HG03460 (cell line): Measurements from ENCODE around the gene ITGA11.

ENCODE experiments used
- ATAC-seq: cut with Tn5 transposase; IDR thresholded peaks from one replicate; pipeline ENCODE4 v1.9.1; 2021; ENCODE audit not compliant: unreplicated experiment

ITGA11 gene, protein sequence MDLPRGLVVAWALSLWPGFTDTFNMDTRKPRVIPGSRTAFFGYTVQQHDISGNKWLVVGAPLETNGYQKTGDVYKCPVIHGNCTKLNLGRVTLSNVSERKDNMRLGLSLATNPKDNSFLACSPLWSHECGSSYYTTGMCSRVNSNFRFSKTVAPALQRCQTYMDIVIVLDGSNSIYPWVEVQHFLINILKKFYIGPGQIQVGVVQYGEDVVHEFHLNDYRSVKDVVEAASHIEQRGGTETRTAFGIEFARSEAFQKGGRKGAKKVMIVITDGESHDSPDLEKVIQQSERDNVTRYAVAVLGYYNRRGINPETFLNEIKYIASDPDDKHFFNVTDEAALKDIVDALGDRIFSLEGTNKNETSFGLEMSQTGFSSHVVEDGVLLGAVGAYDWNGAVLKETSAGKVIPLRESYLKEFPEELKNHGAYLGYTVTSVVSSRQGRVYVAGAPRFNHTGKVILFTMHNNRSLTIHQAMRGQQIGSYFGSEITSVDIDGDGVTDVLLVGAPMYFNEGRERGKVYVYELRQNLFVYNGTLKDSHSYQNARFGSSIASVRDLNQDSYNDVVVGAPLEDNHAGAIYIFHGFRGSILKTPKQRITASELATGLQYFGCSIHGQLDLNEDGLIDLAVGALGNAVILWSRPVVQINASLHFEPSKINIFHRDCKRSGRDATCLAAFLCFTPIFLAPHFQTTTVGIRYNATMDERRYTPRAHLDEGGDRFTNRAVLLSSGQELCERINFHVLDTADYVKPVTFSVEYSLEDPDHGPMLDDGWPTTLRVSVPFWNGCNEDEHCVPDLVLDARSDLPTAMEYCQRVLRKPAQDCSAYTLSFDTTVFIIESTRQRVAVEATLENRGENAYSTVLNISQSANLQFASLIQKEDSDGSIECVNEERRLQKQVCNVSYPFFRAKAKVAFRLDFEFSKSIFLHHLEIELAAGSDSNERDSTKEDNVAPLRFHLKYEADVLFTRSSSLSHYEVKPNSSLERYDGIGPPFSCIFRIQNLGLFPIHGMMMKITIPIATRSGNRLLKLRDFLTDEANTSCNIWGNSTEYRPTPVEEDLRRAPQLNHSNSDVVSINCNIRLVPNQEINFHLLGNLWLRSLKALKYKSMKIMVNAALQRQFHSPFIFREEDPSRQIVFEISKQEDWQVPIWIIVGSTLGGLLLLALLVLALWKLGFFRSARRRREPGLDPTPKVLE

GRCh38 chr15:68431792-68432401 lies at the start of gene ITGA11:
Gene ITGA11, minus strand, starts transcription at chr15:68432163. Its CDS starts 97 bp downstream, at chr15:68432066.
- no peak for ATAC-seq

GRCh38 chr15:68481321-68481720 lies 49.4 kb upstream of the ITGA11 start:
- no peak for ATAC-seq

DNA sequence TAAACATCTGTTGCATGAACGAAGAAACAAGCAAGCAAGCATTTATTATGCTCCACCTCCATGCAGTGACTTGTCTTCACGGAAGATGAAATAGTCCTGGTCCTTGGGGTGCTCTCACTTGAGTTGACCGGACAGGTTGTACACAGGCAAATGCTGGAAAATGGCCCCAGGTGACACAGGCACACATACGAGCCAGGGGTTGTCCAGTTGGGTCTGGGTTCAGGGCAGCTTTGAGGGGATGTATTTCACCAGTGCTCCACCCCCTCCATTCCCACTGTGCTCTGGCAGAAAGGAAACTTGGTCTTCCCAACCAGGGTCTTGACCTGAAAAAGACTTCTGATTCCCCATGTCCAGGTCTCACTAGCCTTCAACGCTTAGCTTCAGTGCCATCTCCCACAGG lies 48.3 kb upstream of the ITGA11 start:
- no peak for ATAC-seq

DNA sequence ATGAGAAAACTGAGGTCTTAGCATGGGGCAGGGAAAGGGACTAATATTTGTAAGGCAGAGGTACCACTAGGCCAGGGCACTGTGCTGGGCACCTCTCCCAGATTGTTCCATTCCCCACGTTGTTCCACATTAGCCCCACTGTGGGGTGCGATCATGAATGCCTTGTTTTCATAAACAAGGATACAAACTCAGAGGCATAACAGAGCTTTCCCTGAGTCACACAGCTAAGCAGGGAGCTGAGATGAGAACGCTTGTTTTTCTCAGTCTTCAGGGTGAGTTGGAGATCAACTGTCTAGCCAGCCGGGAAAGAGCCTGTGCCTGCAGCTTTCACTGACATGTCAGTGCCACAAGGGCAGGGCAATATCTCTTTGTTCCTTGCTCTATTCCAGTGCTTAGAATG lies 47.9 kb upstream of the ITGA11 start:
- ATAC-seq: no peak

- ATAC-seq: no peak
Measured at GRCh38 chr15:68479406-68479805, 47.4 kb upstream of the ITGA11 start.

GRCh38 chr15:68478853-68479252 lies 46.9 kb upstream of the ITGA11 start:
- no peak for ATAC-seq

DNA sequence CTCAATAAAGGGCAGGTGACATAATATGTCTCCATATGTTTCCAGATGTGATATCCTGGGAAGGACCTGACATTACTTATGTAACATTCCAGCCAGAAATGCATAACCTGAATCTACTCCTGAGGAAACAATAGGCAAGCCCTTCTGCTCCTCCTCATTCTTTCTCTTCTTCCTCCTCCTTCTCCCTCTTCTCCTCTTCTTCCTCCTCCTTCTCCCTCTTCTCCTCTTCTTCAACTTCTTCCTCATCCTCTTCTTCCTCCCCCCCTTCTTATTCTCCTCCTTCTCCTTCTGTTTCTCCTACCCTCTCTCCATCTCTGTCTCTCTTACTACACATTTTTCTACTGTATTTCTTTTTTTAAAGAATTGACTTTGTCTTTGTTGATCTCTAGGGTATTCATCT lies 43.5 kb upstream of the ITGA11 start:
- no peak for ATAC-seq

DNA sequence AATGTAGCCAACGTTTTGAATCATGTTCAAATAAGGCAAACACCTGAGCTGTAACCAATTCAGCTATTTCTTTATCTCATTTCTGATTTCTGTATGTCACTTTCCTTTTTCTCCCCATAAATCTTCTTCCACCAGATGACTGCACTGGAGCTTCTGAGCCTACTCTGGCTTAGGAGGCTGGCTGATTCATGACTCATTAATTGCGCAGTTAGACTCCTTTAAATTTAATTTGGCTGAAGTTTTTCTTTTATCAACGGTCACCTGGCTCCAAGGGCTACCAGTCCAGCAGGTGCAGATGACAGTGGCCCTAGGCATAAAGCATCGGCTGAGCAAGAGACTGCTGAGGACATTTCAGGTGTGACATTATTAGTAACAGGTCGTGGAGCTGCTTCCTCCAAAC lies 39.6 kb upstream of the ITGA11 start:
- ATAC-seq: no peak

- no peak for ATAC-seq
Measured at GRCh38 chr15:68470976-68471375, 39.0 kb upstream of the ITGA11 start.

GRCh38 chr15:68470049-68470742 lies 38.2 kb upstream of the ITGA11 start:
- no peak for ATAC-seq

DNA sequence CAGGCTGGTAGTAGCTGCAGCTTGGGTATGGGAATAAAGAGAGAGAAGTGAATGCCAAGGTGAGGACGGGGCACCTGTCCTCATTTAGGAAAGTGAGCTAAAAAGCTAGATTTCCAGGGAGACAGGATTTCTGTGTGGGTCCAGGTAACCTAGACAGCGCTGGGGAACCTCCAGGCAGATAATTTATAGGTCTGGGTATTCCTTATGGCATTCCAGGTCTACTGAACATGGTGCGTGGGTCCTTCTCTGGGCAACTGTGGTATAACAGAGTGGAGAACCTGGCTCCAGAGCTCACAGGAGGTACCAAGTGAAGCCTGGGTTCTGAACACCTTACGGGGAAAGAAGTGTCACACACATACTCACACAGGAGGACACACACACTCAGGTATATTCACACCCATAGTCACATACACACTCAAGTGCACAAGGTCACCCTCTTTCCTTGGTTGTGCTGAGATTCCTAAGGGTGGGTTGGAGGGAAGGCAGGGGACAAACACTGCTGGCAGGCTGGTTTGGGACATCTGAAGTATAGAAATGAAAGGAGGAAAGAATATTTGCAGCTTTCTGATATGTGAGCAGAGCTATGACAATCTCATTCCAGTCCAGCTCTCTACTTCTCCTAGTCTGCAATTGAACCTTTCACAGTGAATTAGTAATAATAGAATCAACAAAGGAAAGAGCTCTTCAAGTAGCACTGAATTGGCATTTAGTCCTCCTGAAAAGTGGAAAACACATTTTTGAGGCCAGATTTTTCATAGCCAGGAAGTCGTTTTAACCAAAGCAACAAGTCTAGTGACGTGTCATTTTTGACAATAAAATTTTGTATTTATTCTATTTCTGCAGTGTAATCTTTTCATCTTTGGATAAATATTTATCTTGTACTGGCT lies 37.4 kb upstream of the ITGA11 start:
- no peak for ATAC-seq

GRCh38 chr15:68466876-68467275 lies 34.9 kb upstream of the ITGA11 start:
- ATAC-seq: no peak

- ATAC-seq: no peak
Measured at GRCh38 chr15:68465861-68466560, 34.0 kb upstream of the ITGA11 start.

DNA sequence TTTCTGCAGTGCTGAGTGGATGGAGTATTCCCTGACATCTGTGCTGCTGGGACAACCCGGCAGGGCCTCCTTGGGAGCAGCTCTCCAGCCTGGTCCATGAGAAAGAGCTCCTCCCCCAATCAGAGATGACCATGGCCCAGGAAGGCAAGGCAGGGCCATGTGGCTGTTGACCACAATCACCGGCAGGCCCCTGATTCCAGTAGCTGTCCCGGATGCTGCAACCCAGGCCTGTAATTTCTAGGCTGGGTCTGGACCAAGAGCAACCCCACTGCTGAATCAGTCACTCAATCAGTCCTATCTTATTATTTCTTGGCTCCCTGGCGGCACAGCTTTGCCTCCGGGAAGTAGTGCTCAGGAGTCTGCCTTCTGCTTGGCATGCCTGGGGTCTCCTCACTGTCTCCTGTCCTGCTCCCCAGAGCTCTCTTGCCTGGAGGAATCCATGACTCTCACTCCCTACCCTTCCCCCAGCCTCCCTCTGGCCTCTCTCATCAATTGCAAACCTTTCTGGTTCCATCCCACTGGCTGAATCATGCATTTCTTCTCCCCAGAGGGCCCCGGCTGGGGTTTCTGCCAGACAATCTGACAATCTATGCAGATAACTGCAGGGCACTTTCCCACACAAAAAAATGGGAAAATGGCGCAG lies 32.6 kb upstream of the ITGA11 start:
- no peak for ATAC-seq

DNA sequence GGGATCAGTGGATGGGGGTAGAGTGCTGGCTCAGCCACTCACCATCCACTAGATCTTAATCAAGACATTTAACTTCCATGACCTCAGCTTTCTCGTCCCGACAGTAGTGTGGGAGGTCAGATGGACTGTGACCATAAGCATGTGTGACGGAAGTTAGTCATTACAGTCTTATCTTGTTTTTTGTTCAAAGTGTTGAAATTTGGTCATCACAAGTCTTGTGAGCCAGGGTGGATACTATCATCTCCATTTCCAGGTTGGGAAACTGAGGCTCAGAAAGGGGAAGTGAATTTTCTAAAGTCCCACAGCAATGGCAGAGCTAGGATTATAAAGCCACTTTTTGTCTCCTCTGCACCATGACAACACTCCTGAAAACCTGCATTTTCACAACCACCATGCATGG lies 32.0 kb upstream of the ITGA11 start:
- ATAC-seq: no peak

- no peak for ATAC-seq
Measured at GRCh38 chr15:68463444-68463843, 31.5 kb upstream of the ITGA11 start.

DNA sequence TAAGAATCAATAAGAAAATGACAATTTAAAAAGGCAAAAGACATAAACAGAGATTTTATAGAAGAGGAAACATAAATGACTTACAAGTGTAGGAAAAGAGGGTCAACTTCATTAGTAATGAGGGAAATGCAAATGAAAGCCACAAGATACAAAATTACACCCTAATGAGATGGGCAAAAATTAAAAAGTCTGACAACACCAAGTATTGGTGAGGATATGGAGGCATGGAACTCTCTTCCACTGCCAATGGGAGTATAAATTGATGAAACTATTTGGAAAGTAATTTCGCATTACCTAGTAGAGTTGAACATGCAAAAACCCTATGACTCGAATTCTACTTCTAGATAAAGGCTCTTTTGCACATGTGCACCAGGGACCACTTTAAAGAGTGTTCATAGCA lies 28.2 kb upstream of the ITGA11 start:
- ATAC-seq: no peak

DNA sequence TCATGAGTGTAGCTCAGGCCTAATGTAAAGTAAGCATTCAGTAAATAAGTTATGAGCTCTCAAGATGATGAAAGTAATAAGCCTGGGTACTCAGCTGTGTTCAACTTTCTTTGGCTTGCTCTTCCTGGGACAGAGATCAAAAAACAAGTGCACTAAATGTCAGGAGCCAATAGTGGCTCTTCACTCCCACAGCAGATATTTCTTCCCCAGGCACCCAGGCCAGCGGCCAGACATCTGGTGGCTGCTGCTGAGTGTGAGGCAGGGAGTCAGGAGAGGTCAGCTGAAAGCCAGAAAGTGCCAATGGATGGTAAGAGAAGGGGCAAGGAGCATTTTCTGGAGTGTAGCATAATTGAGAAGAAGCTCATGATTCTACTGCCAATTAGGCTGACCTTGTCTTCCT lies 18.2 kb upstream of the ITGA11 start:
- ATAC-seq: no peak
